Mesodermal cell (in vitro differentiated cells): ENCODE results near the gene RBFOX2.
A peak's percentile ranks its signal among the peaks of the same experiment; 100 is the strongest.

Experiments used
- H3K27ac ChIP-seq: 2 replicates; pipeline ENCODE4 v1.7.0; 2013; ENCODE audit warnings: mild to moderate bottlenecking, low read depth, low read length, moderate library complexity; ENCODE audit not compliant: severe bottlenecking
- H3K36me3 ChIP-seq: 2 replicates; pipeline ENCODE4 v1.7.1; 2013; ENCODE audit warnings: mild to moderate bottlenecking, low read length, moderate library complexity; ENCODE audit not compliant: control insufficient read depth, insufficient read depth
- H3K4me1 ChIP-seq: one replicate; pipeline ENCODE4 v1.7.1; 2013; ENCODE audit warnings: mild to moderate bottlenecking, low read length; ENCODE audit not compliant: insufficient read depth, control insufficient read depth, poor library complexity, severe bottlenecking
- H3K4me3 ChIP-seq: 2 replicates; pipeline ENCODE4 v1.7.0; 2013; ENCODE audit warnings: low read length, control low read depth, mild to moderate bottlenecking; ENCODE audit not compliant: insufficient read depth, poor library complexity, severe bottlenecking; ENCODE audit errors: extremely low read depth
- H3K9me3 ChIP-seq: 2 replicates; pipeline ENCODE4 v1.7.1; 2013; ENCODE audit warnings: mild to moderate bottlenecking, low read length, moderate library complexity; ENCODE audit not compliant: control insufficient read depth
- WGBS, 2 experiments: methylation state at CpG; one replicate each; pipeline ENCODE4 v1.1.5; 2013; ENCODE audit warnings: missing lambda C conversion rate in 2 of 2; ENCODE audit not compliant: insufficient coverage in 2 of 2; 5-methylcytosine and 5-hydroxymethylcytosine counted together

Gene RBFOX2

GRCh38 chr22:35903571-35904335 lies 124.9 kb downstream of the RBFOX2 start:
- WGBS, 2 experiments, result 63 to 67% methylated on average over 2 to 3 of the region's 3 CpGs
- Histone ChIP-seq H3K4me1 (peaks cover 56% of the 10 kb centered on the region), H3K27ac (peak overlapping the region; percentile 70), H3K9me3 (no peaks in the 10 kb centered on the region), H3K36me3 (no peaks in the 10 kb centered on the region), H3K4me3 (no peak overlapping the region)

GRCh38 chr22:35900483-35901168 lies 128.0 kb downstream of the RBFOX2 start:
- Histone ChIP-seq H3K27ac (peak overlapping the region; percentile 88), H3K36me3 (peaks cover 7% of the 10 kb centered on the region), H3K4me3 (no peak overlapping the region), H3K4me1 (peaks cover 50% of the 10 kb centered on the region), H3K9me3 (no peaks in the 10 kb centered on the region)
- WGBS, 2 experiments, result 49 to 74% methylated on average over 2 to 4 of the region's 5 CpGs

- Histone ChIP-seq H3K4me1 (peaks cover 56% of the 10 kb centered on the region), H3K9me3 (no peaks in the 10 kb centered on the region), H3K36me3 (peaks cover 7% of the 10 kb centered on the region), H3K27ac (peak overlapping the region; percentile 88), H3K4me3 (no peak overlapping the region)
Observed at GRCh38 chr22:35899736-35900135, 128.9 kb downstream of the RBFOX2 start.

- Histone ChIP-seq H3K4me1 (peaks cover 43% of the 10 kb centered on the region), H3K36me3 (peaks cover 7% of the 10 kb centered on the region), H3K9me3 (no peaks in the 10 kb centered on the region), H3K4me3 (no peak overlapping the region), H3K27ac (no peak overlapping the region)
- 82 to 87% methylated on average over 2 of the region's 7 CpGs for WGBS, 2 experiments
Observed at GRCh38 chr22:35896111-35896705, 132.4 kb downstream of the RBFOX2 start.

- no peak overlapping the region for H3K4me3 ChIP-seq
- peaks cover 7% of the 10 kb centered on the region for H3K36me3 ChIP-seq
- no peak overlapping the region for H3K27ac ChIP-seq
- WGBS, 2 experiments, result 79 to 83% methylated on average over 3 to 7 of the region's 7 CpGs
- no peaks in the 10 kb centered on the region for H3K9me3 ChIP-seq
- H3K4me1 ChIP-seq, result peaks cover 34% of the 10 kb centered on the region
Observed at GRCh38 chr22:35894937-35895708, 133.5 kb downstream of the RBFOX2 start.

GRCh38 chr22:35894464-35894878 lies 134.2 kb downstream of the RBFOX2 start:
- no peaks in the 10 kb centered on the region for H3K9me3 ChIP-seq
- no peak overlapping the region for H3K27ac ChIP-seq
- H3K36me3 ChIP-seq, result peaks cover 7% of the 10 kb centered on the region
- 80 to 81% methylated on average over 2 to 3 of the region's 7 CpGs for WGBS, 2 experiments
- peaks cover 29% of the 10 kb centered on the region for H3K4me1 ChIP-seq
- H3K4me3 ChIP-seq, result no peak overlapping the region

- WGBS, 2 experiments, result 78 to 87% methylated on average over 2 of the region's 4 CpGs
- Histone ChIP-seq H3K27ac (no peak overlapping the region), H3K36me3 (peaks cover 7% of the 10 kb centered on the region), H3K4me3 (no peak overlapping the region), H3K4me1 (peaks cover 26% of the 10 kb centered on the region), H3K9me3 (no peaks in the 10 kb centered on the region)
Observed at GRCh38 chr22:35893698-35894097, 134.9 kb downstream of the RBFOX2 start.

- H3K27ac ChIP-seq, result no peak overlapping the region
- H3K4me3 ChIP-seq, result no peak overlapping the region
- H3K4me1 ChIP-seq, result peaks cover 35% of the 10 kb centered on the region
- 89% methylated on average over 4 of the region's 4 CpGs; no CpG with 5 or more reads in 1 of the 2 experiments for WGBS, 2 experiments
- no peaks in the 10 kb centered on the region for H3K36me3 ChIP-seq
- no peaks in the 10 kb centered on the region for H3K9me3 ChIP-seq
Observed at GRCh38 chr22:35892192-35892591, 136.4 kb downstream of the RBFOX2 start.

GRCh38 chr22:35891442-35891841 lies 137.2 kb downstream of the RBFOX2 start:
- no peak overlapping the region for H3K4me3 ChIP-seq
- peaks cover 39% of the 10 kb centered on the region for H3K4me1 ChIP-seq
- H3K9me3 ChIP-seq, result no peaks in the 10 kb centered on the region
- no CpG with 5 or more reads among the region's 1 CpG for WGBS, 2 experiments
- H3K36me3 ChIP-seq, result no peaks in the 10 kb centered on the region
- H3K27ac ChIP-seq, result no peak overlapping the region

GRCh38 chr22:35889071-35889470 lies 139.6 kb downstream of the RBFOX2 start:
- no peak overlapping the region for H3K4me3 ChIP-seq
- no peak overlapping the region for H3K27ac ChIP-seq
- H3K4me1 ChIP-seq, result peaks cover 22% of the 10 kb centered on the region
- no peaks in the 10 kb centered on the region for H3K36me3 ChIP-seq
- no peaks in the 10 kb centered on the region for H3K9me3 ChIP-seq
- 91 to 96% methylated on average over 4 of the region's 4 CpGs for WGBS, 2 experiments
